ENCODE measurements around the gene RADIL. TPM values are rescaled to one million over a fixed set of nuclear protein-coding genes. Genes with fewer than 3 reads are reported as not detected.
A peak's percentile ranks its signal among the peaks of the same experiment; 100 is the strongest.

Gene RADIL
- total and polyA plus RNA-seq, 2 of the 13 experiments (the other 11 are each of a cell fraction or from before 2014, with no cell fraction given), result 0.05 to 0.09 TPM

DNA sequence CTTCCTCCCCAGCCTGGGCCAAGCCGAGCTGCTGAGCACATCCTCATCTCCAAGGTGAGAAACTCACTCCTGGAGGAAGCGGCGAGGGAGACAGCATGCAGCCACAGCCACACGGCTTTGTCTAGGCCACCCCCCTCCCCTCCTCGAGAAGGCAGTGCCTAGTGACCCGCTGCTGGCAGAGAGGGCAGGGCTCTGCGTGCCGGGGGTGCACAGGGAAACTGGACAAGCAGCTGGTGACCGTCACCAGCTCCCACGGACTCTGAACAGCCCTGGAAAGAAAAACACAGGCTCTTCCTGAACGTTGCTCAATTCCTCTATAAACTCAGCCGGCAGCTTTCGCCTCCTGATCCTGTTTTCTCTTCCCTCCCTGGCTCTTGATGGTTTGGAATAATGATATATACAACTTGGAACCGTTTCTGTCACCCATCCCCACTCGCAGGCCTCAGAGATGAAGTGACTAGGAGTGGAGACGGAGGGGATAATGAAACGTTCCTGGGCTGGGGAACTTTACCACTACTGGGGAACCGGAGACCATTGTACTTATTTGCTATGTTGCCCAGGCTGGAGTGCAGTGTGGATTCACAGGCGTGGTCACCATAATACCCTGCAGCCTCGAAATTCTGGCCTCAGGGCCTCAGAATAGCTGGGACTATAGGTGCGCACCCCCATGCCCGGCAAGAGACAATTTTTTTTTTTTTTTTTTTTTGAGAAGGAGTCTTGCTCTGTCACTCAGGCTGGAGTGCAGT is 41.0 kb downstream of the RADIL start (continued):
- no peak for TF ChIP-seq ZNF660 (CRISPR knock-in tag; IDR thresholded peaks at IDR 0.05; ENCODE audit: borderline replicate concordance, low read depth)
- TF ChIP-seq, protein P1, sequence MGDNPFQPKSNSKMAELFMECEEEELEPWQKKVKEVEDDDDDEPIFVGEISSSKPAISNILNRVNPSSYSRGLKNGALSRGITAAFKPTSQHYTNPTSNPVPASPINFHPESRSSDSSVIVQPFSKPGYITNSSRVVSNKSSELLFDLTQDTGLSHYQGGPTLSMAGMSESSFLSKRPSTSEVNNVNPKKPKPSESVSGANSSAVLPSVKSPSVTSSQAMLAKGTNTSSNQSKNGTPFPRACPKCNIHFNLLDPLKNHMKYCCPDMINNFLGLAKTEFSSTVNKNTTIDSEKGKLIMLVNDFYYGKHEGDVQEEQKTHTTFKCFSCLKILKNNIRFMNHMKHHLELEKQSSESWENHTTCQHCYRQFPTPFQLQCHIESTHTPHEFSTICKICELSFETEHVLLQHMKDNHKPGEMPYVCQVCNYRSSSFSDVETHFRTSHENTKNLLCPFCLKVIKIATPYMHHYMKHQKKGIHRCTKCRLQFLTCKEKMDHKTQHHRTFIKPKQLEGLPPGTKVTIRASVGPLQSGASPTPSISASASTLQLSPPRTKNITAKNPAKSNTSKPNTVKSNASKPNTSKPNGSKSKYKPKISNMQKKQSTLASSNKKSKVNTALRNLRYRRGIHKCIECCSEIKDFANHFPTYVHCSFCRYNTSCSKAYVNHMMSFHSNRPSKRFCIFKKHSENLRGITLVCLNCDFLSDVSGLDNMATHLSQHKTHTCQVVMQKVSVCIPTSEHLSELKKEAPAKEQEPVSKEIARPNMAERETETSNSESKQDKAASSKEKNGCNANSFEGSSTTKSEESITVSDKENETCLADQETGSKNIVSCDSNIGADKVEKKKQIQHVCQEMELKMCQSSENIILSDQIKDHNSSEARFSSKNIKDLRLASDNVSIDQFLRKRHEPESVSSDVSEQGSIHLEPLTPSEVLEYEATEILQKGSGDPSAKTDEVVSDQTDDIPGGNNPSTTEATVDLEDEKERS (CRISPR knock-in tag; IDR thresholded peaks at IDR 0.05), result no peak
- no peak for TF ChIP-seq NFATC3 (CRISPR knock-in tag; IDR thresholded peaks at IDR 0.05)
- no peak for TF ChIP-seq NCOR1 (IDR thresholded peaks at IDR 0.05; ENCODE audit: borderline replicate concordance, low read length)
- TF ChIP-seq ISX (CRISPR knock-in tag; conservative IDR thresholded peaks at IDR 0.05), result no peak
- TF ChIP-seq, protein P2, sequence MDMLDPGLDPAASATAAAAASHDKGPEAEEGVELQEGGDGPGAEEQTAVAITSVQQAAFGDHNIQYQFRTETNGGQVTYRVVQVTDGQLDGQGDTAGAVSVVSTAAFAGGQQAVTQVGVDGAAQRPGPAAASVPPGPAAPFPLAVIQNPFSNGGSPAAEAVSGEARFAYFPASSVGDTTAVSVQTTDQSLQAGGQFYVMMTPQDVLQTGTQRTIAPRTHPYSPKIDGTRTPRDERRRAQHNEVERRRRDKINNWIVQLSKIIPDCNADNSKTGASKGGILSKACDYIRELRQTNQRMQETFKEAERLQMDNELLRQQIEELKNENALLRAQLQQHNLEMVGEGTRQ (IDR thresholded peaks at IDR 0.05; ENCODE audit: low read depth, low read length), result no peak
- TF ChIP-seq, protein P2 (CRISPR knock-in tag; IDR thresholded peaks at IDR 0.05; ENCODE audit: borderline replicate concordance), result no peak
- TF ChIP-seq ZNF619 (CRISPR knock-in tag; IDR thresholded peaks at IDR 0.05), result no peak
- TF ChIP-seq ZNF292 (CRISPR knock-in tag; IDR thresholded peaks at IDR 0.05; ENCODE audit: borderline replicate concordance, low read depth), result peak; percentile 72; the same call in 1 of the 2 replicates
- TF ChIP-seq FOXJ3 (CRISPR knock-in tag; IDR thresholded peaks at IDR 0.05; ENCODE audit: borderline replicate concordance), result no peak
- no peak for TF ChIP-seq ZNF329 (CRISPR knock-in tag; IDR thresholded peaks at IDR 0.05; ENCODE audit: low read depth)
- peak; percentile 65 for TF ChIP-seq ZFX (CRISPR knock-in tag; IDR thresholded peaks at IDR 0.05; ENCODE audit: low read depth)
- TF ChIP-seq KAT7 (CRISPR knock-in tag; IDR thresholded peaks at IDR 0.05; ENCODE audit: borderline replicate concordance), result no peak
- TF ChIP-seq, protein P3, sequence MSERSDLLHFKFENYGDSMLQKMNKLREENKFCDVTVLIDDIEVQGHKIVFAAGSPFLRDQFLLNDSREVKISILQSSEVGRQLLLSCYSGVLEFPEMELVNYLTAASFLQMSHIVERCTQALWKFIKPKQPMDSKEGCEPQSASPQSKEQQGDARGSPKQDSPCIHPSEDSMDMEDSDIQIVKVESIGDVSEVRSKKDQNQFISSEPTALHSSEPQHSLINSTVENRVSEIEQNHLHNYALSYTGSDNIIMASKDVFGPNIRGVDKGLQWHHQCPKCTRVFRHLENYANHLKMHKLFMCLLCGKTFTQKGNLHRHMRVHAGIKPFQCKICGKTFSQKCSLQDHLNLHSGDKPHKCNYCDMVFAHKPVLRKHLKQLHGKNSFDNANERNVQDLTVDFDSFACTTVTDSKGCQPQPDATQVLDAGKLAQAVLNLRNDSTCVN (CRISPR knock-in tag; IDR thresholded peaks at IDR 0.05; ENCODE audit: borderline replicate concordance), result no peak
- no peak for TF ChIP-seq TGIF2 (CRISPR knock-in tag; IDR thresholded peaks at IDR 0.05)
- 0 out of 2 replicates have a peak, but pooled peaks have one; percentile 30 for TF ChIP-seq ZNF816 (CRISPR knock-in tag; IDR thresholded peaks at IDR 0.05; ENCODE audit: borderline replicate concordance)
- TF ChIP-seq ZBTB42 (CRISPR knock-in tag; IDR thresholded peaks at IDR 0.05), result no peak
- TF ChIP-seq, protein P4, sequence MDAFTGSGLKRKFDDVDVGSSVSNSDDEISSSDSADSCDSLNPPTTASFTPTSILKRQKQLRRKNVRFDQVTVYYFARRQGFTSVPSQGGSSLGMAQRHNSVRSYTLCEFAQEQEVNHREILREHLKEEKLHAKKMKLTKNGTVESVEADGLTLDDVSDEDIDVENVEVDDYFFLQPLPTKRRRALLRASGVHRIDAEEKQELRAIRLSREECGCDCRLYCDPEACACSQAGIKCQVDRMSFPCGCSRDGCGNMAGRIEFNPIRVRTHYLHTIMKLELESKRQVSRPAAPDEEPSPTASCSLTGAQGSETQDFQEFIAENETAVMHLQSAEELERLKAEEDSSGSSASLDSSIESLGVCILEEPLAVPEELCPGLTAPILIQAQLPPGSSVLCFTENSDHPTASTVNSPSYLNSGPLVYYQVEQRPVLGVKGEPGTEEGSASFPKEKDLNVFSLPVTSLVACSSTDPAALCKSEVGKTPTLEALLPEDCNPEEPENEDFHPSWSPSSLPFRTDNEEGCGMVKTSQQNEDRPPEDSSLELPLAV (CRISPR knock-in tag; conservative IDR thresholded peaks at IDR 0.05; ENCODE audit: low read depth), result no peak
- TF ChIP-seq CENPT (CRISPR knock-in tag; IDR thresholded peaks at IDR 0.05; ENCODE audit: low read depth), result no peak
- TF ChIP-seq ARNT (IDR thresholded peaks at IDR 0.05), result no peak
- TF ChIP-seq ZNF598 (CRISPR knock-in tag; IDR thresholded peaks at IDR 0.05; ENCODE audit: borderline replicate concordance), result no peak
- TF ChIP-seq NR2F2 (IDR thresholded peaks at IDR 0.05; ENCODE audit: borderline replicate concordance, low read depth), result no peak
